D721Med (cell line): ENCODE results near the gene CHST8.
A peak's percentile ranks its signal among the peaks of the same experiment; 100 is the strongest.

Experiments
- DNase-seq: peaks from one replicate; pipeline ENCODE4 v3.0.0; 2011; ENCODE audit warnings: low spot score; ENCODE audit not compliant: insufficient read length
- FAIRE-seq: peaks from 2 replicates; lab custom pipeline; 2011; peaks lifted over from hg19 to GRCh38; lab: Jason Lieb, UNC
- CTCF ChIP-seq: IDR thresholded peaks from 2 replicates; pipeline ENCODE4 v1.5.1; 2012; ENCODE audit warnings: mild to moderate bottlenecking, control low read depth; ENCODE audit not compliant: insufficient read depth; ENCODE audit errors: missing control alignments

The CHST8 gene

GRCh38 chr19:33756177-33756576, 134.4 kb downstream of the CHST8 start:
- FAIRE-seq (no peak), DNase-seq (no peak)
- no peak for TF ChIP-seq CTCF

GRCh38 chr19:33758541-33759013, 136.8 kb downstream of the CHST8 start:
- no peak for TF ChIP-seq CTCF
- DNase-seq: no peak
- FAIRE-seq: no peak

GRCh38 chr19:33759356-33759755, 137.6 kb downstream of the CHST8 start:
- no peak for FAIRE-seq
- no peak for TF ChIP-seq CTCF
- no peak for DNase-seq

DNA sequence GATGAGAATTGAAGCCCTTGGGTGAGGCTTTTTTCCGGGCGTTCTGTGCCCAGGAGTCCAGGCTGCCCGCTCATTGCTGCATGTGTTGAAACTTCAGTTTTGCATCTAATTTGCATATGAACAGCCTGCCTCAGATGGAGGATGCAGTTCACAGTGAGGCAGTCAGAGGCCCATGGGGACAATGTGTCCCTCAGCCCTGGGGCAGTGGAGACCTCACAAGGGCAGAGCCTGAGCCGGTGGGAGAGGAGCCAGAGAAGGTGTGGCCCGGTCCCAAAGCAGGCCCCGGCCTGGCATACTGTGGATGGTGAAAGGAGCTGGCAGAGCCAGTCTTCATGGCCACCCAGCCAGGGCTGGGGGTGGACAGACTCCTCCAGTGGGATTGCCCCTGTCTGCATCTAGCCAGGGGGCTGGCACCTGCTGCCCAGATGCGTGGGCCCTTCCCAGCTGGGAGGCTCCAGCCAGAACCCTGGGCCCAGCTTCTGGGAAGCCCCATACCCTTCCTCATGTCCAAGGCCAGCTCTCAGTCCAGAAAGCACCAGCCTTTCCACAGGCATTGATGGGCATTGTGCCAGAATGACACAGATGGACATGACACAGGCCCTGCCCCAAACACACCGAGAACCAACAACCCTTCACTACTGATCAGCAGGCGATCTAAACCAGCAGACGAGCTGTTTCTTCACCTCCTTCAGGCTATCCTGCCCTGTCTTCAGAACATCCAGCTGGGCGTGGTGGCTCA, 142.0 kb downstream of the CHST8 start:
- TF ChIP-seq CTCF: no peak
- DNase-seq (no peak), FAIRE-seq (no peak)

DNA sequence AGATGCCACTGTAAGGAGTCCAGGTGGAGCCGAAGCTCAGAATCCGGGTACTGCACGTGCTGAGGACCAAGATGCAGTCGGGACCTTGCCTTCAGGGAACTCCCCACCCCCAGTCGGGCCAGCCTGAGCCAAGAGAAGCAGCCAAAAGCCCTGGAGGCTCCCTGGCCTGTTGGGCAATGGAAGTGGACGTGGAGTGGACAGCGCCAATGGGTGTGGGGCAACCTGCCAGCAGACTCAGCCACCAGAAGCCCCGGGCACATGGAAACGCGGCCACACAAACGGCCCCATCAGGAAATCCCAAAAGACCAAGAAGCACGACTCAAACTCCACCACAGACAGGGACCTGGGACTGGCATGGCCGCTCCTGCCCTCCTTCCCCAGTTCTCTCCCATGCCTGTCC, 144.9 kb downstream of the CHST8 start:
- no peak for DNase-seq
- TF ChIP-seq CTCF: no peak
- no peak for FAIRE-seq

GRCh38 chr19:33767898-33768413, 146.2 kb downstream of the CHST8 start:
- peak; percentile 1 for TF ChIP-seq CTCF
- FAIRE-seq: no peak
- no peak for DNase-seq

DNA sequence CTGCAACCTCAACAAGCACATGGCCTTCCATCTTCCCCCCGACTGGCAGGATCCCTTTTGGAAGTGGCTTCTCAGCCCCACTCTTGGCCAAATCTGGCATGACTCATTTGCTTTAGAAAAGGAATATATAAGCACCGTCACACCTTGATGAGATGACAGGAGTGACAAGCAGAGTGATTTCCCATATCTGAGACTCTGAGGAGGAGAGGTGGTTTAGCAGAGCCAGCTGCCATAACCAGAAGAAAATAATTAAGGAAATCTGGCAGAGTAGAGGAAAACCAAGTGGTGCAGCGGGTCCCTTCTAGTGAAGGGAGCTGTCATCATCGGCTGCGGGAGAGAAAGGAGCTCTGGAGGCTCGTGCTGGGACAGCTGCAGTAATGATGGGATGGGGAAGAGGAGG, 147.5 kb downstream of the CHST8 start:
- DNase-seq (no peak), FAIRE-seq (no peak)
- no peak for TF ChIP-seq CTCF
